Measurements from ENCODE around the gene PGAP3.
A peak's percentile ranks its signal among the peaks of the same experiment; 100 is the strongest.

PGAP3 gene

DNA sequence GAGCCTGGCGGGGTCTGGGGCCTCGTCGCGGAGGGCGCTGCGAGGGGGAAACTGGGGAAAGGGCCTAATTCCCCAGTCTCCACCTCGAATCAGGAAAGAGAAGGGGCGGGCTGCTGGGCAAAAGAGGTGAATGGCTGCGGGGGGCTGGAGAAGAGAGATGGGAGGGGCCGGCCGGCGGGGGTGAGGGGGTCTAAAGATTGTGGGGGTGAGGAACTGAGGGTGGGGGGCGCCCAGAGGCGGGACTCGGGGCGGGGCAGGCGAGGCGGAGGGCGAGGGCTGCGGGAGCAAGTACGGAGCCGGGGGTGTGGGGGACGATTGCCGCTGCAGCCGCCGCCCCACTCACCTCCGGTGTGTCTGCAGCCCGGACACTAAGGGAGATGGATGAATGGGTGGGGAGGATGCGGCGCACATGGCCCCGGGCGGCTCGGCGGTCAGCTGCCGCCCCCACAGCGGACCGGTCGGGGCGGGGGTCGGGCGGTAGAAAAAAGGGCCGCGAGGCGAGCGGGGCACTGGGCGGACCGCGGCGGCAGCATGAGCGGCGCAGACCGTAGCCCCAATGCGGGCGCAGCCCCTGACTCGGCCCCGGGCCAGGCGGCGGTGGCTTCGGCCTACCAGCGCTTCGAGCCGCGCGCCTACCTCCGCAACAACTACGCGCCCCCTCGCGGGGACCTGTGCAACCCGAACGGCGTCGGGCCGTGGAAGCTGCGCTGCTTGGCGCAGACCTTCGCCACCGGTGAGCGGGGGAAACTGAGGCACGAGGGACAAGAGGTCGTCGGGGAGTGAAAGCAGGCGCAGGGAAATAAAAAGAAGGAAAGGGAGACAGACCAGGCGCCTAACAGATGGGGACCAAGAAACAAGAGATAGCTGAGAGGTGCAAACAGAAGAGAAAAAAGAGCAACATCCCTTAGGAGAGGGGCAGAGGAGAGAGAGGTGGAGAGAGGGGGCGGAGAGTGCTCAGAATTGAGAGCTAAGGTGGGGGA is 19.6 kb downstream of the PGAP3 start, which contains the start of gene PNMT:
Gene PNMT, plus strand, starts transcription at position 509 of the 980 bp plus-strand sequence. Its CDS starts 23 bp downstream, at position 532.
- peak within 1 kb of the TSS; percentile 13 for H3K4me3 ChIP-seq (ENCODE audit: low read length)
- peak; percentile 64 for DNase-seq (ENCODE audit: low read depth)
- TF ChIP-seq CTCF (IDR thresholded peaks at IDR 0.05; ENCODE audit: insufficient read depth, low read depth, low read length, missing control alignments), result peak; percentile 61

- TF ChIP-seq CTCF (IDR thresholded peaks at IDR 0.05; ENCODE audit: insufficient read depth, low read depth, low read length, missing control alignments), result no peak
- no peak overlapping the region for H3K4me3 ChIP-seq (ENCODE audit: low read length)
- no peak for DNase-seq (ENCODE audit: low read depth)
These were observed 20.5 kb downstream of the PGAP3 start for GRCh38 chr17:39667262-39667944.

GRCh38 chr17:39666601-39667261 is 21.1 kb downstream of the PGAP3 start:
- DNase-seq (ENCODE audit: low read depth), result no peak
- H3K4me3 ChIP-seq (ENCODE audit: low read length), result no peak overlapping the region
- no peak for TF ChIP-seq CTCF (IDR thresholded peaks at IDR 0.05; ENCODE audit: insufficient read depth, low read depth, low read length, missing control alignments)

DNA sequence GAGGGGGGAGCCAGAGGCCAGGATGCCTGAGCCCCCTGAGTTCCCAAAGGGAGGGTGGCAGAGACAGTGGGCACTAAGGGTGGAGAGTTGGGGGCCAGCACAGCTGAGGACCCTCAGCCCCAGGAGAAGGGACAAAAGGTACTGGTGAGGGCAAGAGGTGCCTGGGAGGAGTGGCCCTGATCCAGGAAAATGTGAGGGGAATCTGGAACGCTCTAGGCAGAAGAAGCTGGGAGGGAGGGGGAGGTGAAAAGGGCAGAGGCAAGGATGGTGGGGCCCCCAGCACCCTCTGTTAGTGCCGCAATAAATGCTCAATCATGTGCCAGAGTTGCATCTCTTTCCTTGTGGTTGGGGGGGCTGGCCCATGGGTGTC is 21.6 kb downstream of the PGAP3 start:
- no peak for DNase-seq (ENCODE audit: low read depth)
- TF ChIP-seq CTCF (IDR thresholded peaks at IDR 0.05; ENCODE audit: insufficient read depth, low read depth, low read length, missing control alignments), result no peak
- no peak overlapping the region for H3K4me3 ChIP-seq (ENCODE audit: low read length)

- peak; percentile 18 for DNase-seq (ENCODE audit: low read depth)
- H3K4me3 ChIP-seq (ENCODE audit: low read length), result no peak overlapping the region
- TF ChIP-seq CTCF (IDR thresholded peaks at IDR 0.05; ENCODE audit: insufficient read depth, low read depth, low read length, missing control alignments), result peak; percentile 28
These were observed 22.1 kb downstream of the PGAP3 start for GRCh38 chr17:39665642-39666224.

Measured in epithelial cell of esophagus (primary cell).